NCI-H446 (cell line): ENCODE measurements around the gene DAB2IP.

Source experiments
- DNase-seq, 2 experiments: peaks; one replicate each; lab custom pipeline; 2025; lab: John Stamatoyannopoulos, UW

The DAB2IP gene

GRCh38 chr9:121760571-121760970, 109.1 kb downstream of the DAB2IP start:
- no peak for DNase-seq

GRCh38 chr9:121763131-121763530, 111.7 kb downstream of the DAB2IP start:
- no peak for DNase-seq

GRCh38 chr9:121763561-121764370, 112.3 kb downstream of the DAB2IP start:
- DNase-seq, result no peak

- no peak for DNase-seq
Measured at GRCh38 chr9:121764371-121764730, 112.9 kb downstream of the DAB2IP start.

GRCh38 chr9:121765021-121765950, 113.9 kb downstream of the DAB2IP start:
- DNase-seq, result no peak

GRCh38 chr9:121766081-121766683, 114.7 kb downstream of the DAB2IP start:
- DNase-seq, result no peak

GRCh38 chr9:121767171-121767769, 115.8 kb downstream of the DAB2IP start:
- DNase-seq, result no peak

GRCh38 chr9:121768416-121769015, 117.1 kb downstream of the DAB2IP start:
- DNase-seq, result no peak

GRCh38 chr9:121769939-121770338, 118.5 kb downstream of the DAB2IP start:
- no peak for DNase-seq

GRCh38 chr9:121770415-121771273, 119.2 kb downstream of the DAB2IP start:
- DNase-seq, result no peak

GRCh38 chr9:121771418-121771817, 120.0 kb downstream of the DAB2IP start:
- no peak for DNase-seq

- no peak for DNase-seq
Measured at GRCh38 chr9:121771851-121772599, 120.6 kb downstream of the DAB2IP start.

- DNase-seq, result no peak
Measured at GRCh38 chr9:121772600-121773285, 121.3 kb downstream of the DAB2IP start.

GRCh38 chr9:121773286-121773953, 122.0 kb downstream of the DAB2IP start:
- DNase-seq, result no peak

GRCh38 chr9:121773954-121774714, 122.7 kb downstream of the DAB2IP start:
- no peak for DNase-seq

GRCh38 chr9:121774715-121775613, 123.5 kb downstream of the DAB2IP start:
- no peak for DNase-seq
